Neutrophil (primary cell): Measurements from ENCODE around the gene NKX2-3.

Experiments used
- H3K27ac ChIP-seq: fragments of 200-600 bp; sonication (generic); 2 replicates; pipeline ENCODE4 v1.5.1; 2016; ENCODE audit warnings: mild to moderate bottlenecking, moderate library complexity
- H3K27me3 ChIP-seq: fragments of 200-600 bp; sonication (generic); 2 replicates; pipeline ENCODE4 v1.6.0; 2016; ENCODE audit warnings: mild to moderate bottlenecking
- H3K36me3 ChIP-seq: fragments of 200-600 bp; sonication (generic); 2 replicates; pipeline ENCODE4 v1.5.1; 2017
- H3K4me1 ChIP-seq, 2 experiments: fragments of 200-600 bp in 1 of 2; sonication (generic) in 1 of 2; 1 replicate in 1 of 2; 2 replicates in 1 of 2; pipeline versions ENCODE4 v1.5.1 to v1.6.1; 2013 to 2016; ENCODE audit warnings: low read depth in 1 of 2, low read length in 1 of 2, mild to moderate bottlenecking in 1 of 2, moderate library complexity in 1 of 2; ENCODE audit not compliant: control insufficient read depth in 1 of 2, insufficient read depth in 1 of 2
- H3K4me3 ChIP-seq, 2 experiments: fragments of 200-600 bp in 1 of 2; sonication (generic) in 1 of 2; 1 replicate in 1 of 2; 2 replicates in 1 of 2; pipeline ENCODE4 v1.5.1; 2013 to 2016; ENCODE audit warnings: low read depth in 1 of 2, low read length in 1 of 2, mild to moderate bottlenecking in 1 of 2, moderate library complexity in 1 of 2
- H3K9me3 ChIP-seq: fragments of 200-600 bp; sonication (generic); 2 replicates; pipeline ENCODE4 v1.5.1; 2016
- TF ChIP-seq, protein P1 (sequence below): fragments of 200-600 bp; sonication (generic); IDR thresholded peaks from 2 replicates; pipeline ENCODE4 v1.5.1; 2016; ENCODE audit warnings: antibody characterized with exemption

NKX2-3 gene

GRCh38 chr10:99540306-99540656, 7.5 kb downstream of the NKX2-3 start:
- no peaks in the 10 kb centered on the region for H3K9me3 ChIP-seq
- H3K4me3 ChIP-seq: no peak overlapping the region
- no peak overlapping the region for H3K27ac ChIP-seq
- peaks cover 15 to 33% of the 10 kb centered on the region in 2 experiments for H3K4me1 ChIP-seq
- no peaks in the 10 kb centered on the region for H3K36me3 ChIP-seq
- peaks cover 100% of the 10 kb centered on the region for H3K27me3 ChIP-seq
- TF ChIP-seq, protein P1, sequence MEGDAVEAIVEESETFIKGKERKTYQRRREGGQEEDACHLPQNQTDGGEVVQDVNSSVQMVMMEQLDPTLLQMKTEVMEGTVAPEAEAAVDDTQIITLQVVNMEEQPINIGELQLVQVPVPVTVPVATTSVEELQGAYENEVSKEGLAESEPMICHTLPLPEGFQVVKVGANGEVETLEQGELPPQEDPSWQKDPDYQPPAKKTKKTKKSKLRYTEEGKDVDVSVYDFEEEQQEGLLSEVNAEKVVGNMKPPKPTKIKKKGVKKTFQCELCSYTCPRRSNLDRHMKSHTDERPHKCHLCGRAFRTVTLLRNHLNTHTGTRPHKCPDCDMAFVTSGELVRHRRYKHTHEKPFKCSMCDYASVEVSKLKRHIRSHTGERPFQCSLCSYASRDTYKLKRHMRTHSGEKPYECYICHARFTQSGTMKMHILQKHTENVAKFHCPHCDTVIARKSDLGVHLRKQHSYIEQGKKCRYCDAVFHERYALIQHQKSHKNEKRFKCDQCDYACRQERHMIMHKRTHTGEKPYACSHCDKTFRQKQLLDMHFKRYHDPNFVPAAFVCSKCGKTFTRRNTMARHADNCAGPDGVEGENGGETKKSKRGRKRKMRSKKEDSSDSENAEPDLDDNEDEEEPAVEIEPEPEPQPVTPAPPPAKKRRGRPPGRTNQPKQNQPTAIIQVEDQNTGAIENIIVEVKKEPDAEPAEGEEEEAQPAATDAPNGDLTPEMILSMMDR: no peak

DNA sequence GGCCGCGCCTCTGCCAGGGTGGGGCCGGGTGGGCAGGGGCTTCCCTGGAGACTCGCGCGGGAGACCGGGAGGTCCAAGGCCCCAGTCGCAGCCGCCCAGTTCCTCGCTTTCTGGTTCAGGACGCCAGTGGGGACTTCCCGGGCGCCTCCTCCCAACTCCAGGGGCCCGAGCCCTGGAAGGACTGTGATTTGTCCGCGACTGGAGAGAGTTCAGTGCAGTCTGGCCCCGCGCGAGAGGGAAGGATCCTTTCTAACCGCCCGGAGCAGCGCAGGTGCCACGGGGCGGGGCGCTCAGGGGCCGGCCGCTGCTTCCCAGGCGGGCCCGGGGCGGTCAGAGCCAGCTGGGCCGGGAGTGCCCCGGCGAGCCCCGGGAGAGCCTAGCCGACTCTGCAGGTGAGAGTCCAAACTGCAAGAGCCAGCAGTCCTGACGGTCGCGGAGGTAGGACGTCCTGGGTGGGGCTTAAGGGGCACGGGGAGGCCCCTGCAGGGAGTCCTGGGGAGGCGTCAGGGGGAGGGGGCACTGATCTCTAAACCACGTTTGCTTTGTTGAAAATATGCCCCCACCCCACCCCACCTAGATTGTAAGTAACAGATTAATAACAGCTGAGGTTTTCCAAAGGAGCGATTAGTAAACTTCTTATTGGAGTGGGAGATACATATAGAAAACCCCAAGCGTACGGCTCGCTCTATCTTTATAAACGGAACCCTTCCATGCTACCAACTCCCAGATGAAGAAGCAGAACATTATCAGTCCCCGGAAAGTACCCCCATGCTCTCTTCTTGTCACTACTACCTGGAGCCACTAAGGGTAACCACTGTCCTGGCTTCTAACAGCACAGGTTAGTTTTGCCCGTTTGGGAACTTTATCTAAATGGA, 8.2 kb downstream of the NKX2-3 start:
- TF ChIP-seq, protein P1: no peak
- Histone ChIP-seq H3K4me1 (peaks cover 11 to 27% of the 10 kb centered on the region in 2 experiments), H3K27ac (no peak overlapping the region), H3K9me3 (no peaks in the 10 kb centered on the region), H3K36me3 (no peaks in the 10 kb centered on the region), H3K27me3 (peaks cover 100% of the 10 kb centered on the region), H3K4me3 (no peak overlapping the region)

- no peak overlapping the region for H3K27ac ChIP-seq
- TF ChIP-seq, protein P1: no peak
- no peak overlapping the region for H3K4me3 ChIP-seq
- H3K36me3 ChIP-seq: no peaks in the 10 kb centered on the region
- peaks cover 97% of the 10 kb centered on the region for H3K27me3 ChIP-seq
- H3K4me1 ChIP-seq: peaks cover 0 to 8% of the 10 kb centered on the region in 2 experiments
- no peaks in the 10 kb centered on the region for H3K9me3 ChIP-seq
These were observed 11.6 kb downstream of the NKX2-3 start for GRCh38 chr10:99544322-99544721.

GRCh38 chr10:99548041-99548530, 15.3 kb downstream of the NKX2-3 start:
- H3K4me1 ChIP-seq: no peaks in the 10 kb centered on the region
- H3K27ac ChIP-seq: no peak overlapping the region
- H3K27me3 ChIP-seq: peaks cover 96% of the 10 kb centered on the region
- H3K36me3 ChIP-seq: no peaks in the 10 kb centered on the region
- TF ChIP-seq, protein P1: no peak
- no peaks in the 10 kb centered on the region for H3K9me3 ChIP-seq
- no peak overlapping the region for H3K4me3 ChIP-seq

GRCh38 chr10:99551158-99551557, 18.4 kb downstream of the NKX2-3 start:
- Histone ChIP-seq H3K36me3 (no peaks in the 10 kb centered on the region), H3K27me3 (peaks cover 93% of the 10 kb centered on the region), H3K4me3 (no peak overlapping the region), H3K4me1 (no peaks in the 10 kb centered on the region), H3K27ac (no peak overlapping the region), H3K9me3 (no peaks in the 10 kb centered on the region)
- TF ChIP-seq, protein P1: no peak
